ENCODE measurements around the gene VDR.

VDR gene

GRCh38 chr12:47860279-47860841, 44.4 kb downstream of the VDR start:
- Histone ChIP-seq H3K9ac (ENCODE audit: low read depth, low read length, poor library complexity, severe bottlenecking) (no peak overlapping the region), H3K4me3 (ENCODE audit: low read length, poor library complexity, severe bottlenecking) (no peak overlapping the region), H3K4me1 (ENCODE audit: insufficient read depth, low read length, poor library complexity, severe bottlenecking) (no peaks in the 10 kb centered on the region), H3K27me3 (ENCODE audit: insufficient read depth, low read length, poor library complexity, severe bottlenecking) (no peaks in the 10 kb centered on the region), H2AFZ (ENCODE audit: low read length) (no peak overlapping the region), H3K9me2 (replicated peaks; ENCODE audit: low read depth, low read length) (no peaks in the 10 kb centered on the region), H3K79me2 (ENCODE audit: insufficient read depth, low read length) (no peaks in the 10 kb centered on the region), H3K4me2 (ENCODE audit: low read depth, low read length, poor library complexity, severe bottlenecking) (no peak overlapping the region), H3F3A (ENCODE audit: low read depth) (no peaks in the 10 kb centered on the region), H3K9me3 (ENCODE audit: insufficient read depth, low read depth, low read length) (no peaks in the 10 kb centered on the region), H3K36me3 (ENCODE audit: insufficient read depth, low read length) (no peaks in the 10 kb centered on the region), H4K20me1 (ENCODE audit: insufficient read depth, low read length, poor library complexity, severe bottlenecking) (no peaks in the 10 kb centered on the region)
- TF ChIP-seq EZH2phosphoT487 (IDR thresholded peaks at IDR 0.05; ENCODE audit: borderline replicate concordance), result no peak
- TF ChIP-seq CTCF (conservative IDR thresholded peaks at IDR 0.05; ENCODE audit: low read length), result no peak

GRCh38 chr12:47858511-47859266, 46.1 kb downstream of the VDR start:
- Histone ChIP-seq H3K9me2 (replicated peaks; ENCODE audit: low read depth, low read length) (no peaks in the 10 kb centered on the region), H3K27me3 (ENCODE audit: insufficient read depth, low read length, poor library complexity, severe bottlenecking) (no peaks in the 10 kb centered on the region), H3K36me3 (ENCODE audit: insufficient read depth, low read length) (no peaks in the 10 kb centered on the region), H3F3A (ENCODE audit: low read depth) (no peaks in the 10 kb centered on the region), H2AFZ (ENCODE audit: low read length) (no peak overlapping the region), H3K79me2 (ENCODE audit: insufficient read depth, low read length) (no peaks in the 10 kb centered on the region), H3K4me2 (ENCODE audit: low read depth, low read length, poor library complexity, severe bottlenecking) (no peak overlapping the region), H3K4me1 (ENCODE audit: insufficient read depth, low read length, poor library complexity, severe bottlenecking) (no peaks in the 10 kb centered on the region), H3K4me3 (ENCODE audit: low read length, poor library complexity, severe bottlenecking) (no peak overlapping the region), H3K9me3 (ENCODE audit: insufficient read depth, low read depth, low read length) (no peaks in the 10 kb centered on the region), H3K9ac (ENCODE audit: low read depth, low read length, poor library complexity, severe bottlenecking) (no peak overlapping the region), H4K20me1 (ENCODE audit: insufficient read depth, low read length, poor library complexity, severe bottlenecking) (no peaks in the 10 kb centered on the region)
- TF ChIP-seq CTCF (conservative IDR thresholded peaks at IDR 0.05; ENCODE audit: low read length), result no peak
- no peak for TF ChIP-seq EZH2phosphoT487 (IDR thresholded peaks at IDR 0.05; ENCODE audit: borderline replicate concordance)

- H3K4me1 ChIP-seq (ENCODE audit: insufficient read depth, low read length, poor library complexity, severe bottlenecking), result no peaks in the 10 kb centered on the region
- no peak overlapping the region for H3K4me2 ChIP-seq (ENCODE audit: low read depth, low read length, poor library complexity, severe bottlenecking)
- H3K79me2 ChIP-seq (ENCODE audit: insufficient read depth, low read length), result no peaks in the 10 kb centered on the region
- no peaks in the 10 kb centered on the region for H4K20me1 ChIP-seq (ENCODE audit: insufficient read depth, low read length, poor library complexity, severe bottlenecking)
- H3K9me3 ChIP-seq (ENCODE audit: insufficient read depth, low read depth, low read length), result no peaks in the 10 kb centered on the region
- no peak overlapping the region for H2AFZ ChIP-seq (ENCODE audit: low read length)
- no peak for TF ChIP-seq CTCF (conservative IDR thresholded peaks at IDR 0.05; ENCODE audit: low read length)
- no peak for TF ChIP-seq EZH2phosphoT487 (IDR thresholded peaks at IDR 0.05; ENCODE audit: borderline replicate concordance)
- H3K4me3 ChIP-seq (ENCODE audit: low read length, poor library complexity, severe bottlenecking), result no peak overlapping the region
- no peaks in the 10 kb centered on the region for H3K9me2 ChIP-seq (replicated peaks; ENCODE audit: low read depth, low read length)
- H3K27me3 ChIP-seq (ENCODE audit: insufficient read depth, low read length, poor library complexity, severe bottlenecking), result no peaks in the 10 kb centered on the region
- H3K36me3 ChIP-seq (ENCODE audit: insufficient read depth, low read length), result no peaks in the 10 kb centered on the region
- H3K9ac ChIP-seq (ENCODE audit: low read depth, low read length, poor library complexity, severe bottlenecking), result no peak overlapping the region
- H3F3A ChIP-seq (ENCODE audit: low read depth), result no peaks in the 10 kb centered on the region
These were observed 47.8 kb downstream of the VDR start for GRCh38 chr12:47856721-47857575.

All from Loucy (cell line).